HepG2 (cell line): ENCODE measurements around the gene KAT6B. TPM values are rescaled to one million over a fixed set of nuclear protein-coding genes. Genes with fewer than 3 reads are reported as not detected.

ENCODE experiments used
- CEBPG ChIP-seq: IDR thresholded peaks from 2 replicates; pipeline ENCODE4 v1.6.1; 2016
- HBP1 ChIP-seq: IDR thresholded peaks from 2 replicates; pipeline ENCODE4 v1.6.1; 2016; ENCODE audit warnings: low read depth, control low read depth
- HES4 ChIP-seq: sonication (generic); formaldehyde crosslinking; IDR thresholded peaks from 2 replicates; pipeline ENCODE4 v1.9.0; 2021; ENCODE audit warnings: mild to moderate bottlenecking, missing genetic modification reagents, borderline replicate concordance
- HNRNPK ChIP-seq: fragments of 200-400 bp; formaldehyde crosslinking; IDR thresholded peaks from 2 replicates; pipeline ENCODE4 v1.6.1; 2018; ENCODE audit warnings: low read length, low read depth, moderate library complexity, mild to moderate bottlenecking; ENCODE audit not compliant: poor library complexity, severe bottlenecking
- KAT2B ChIP-seq: fragments of 150-350 bp; IDR thresholded peaks from 2 replicates; pipeline ENCODE4 v1.6.1; 2014; ENCODE audit warnings: low read depth, low read length, borderline replicate concordance
- KLF6 ChIP-seq: IDR thresholded peaks from 2 replicates; pipeline ENCODE4 v1.8.0; 2016; ENCODE audit warnings: missing biosample characterization, missing genetic modification reagents
- KMT2A ChIP-seq: sonication (generic); formaldehyde crosslinking; IDR thresholded peaks from 2 replicates; pipeline ENCODE4 v1.4.0; 2020; ENCODE audit warnings: missing genetic modification reagents
- MLLT10 ChIP-seq: sonication (generic); formaldehyde crosslinking; IDR thresholded peaks from 2 replicates; pipeline ENCODE4 v1.4.0; 2020; ENCODE audit warnings: missing genetic modification reagents
- NCOA5 ChIP-seq: sonication (generic); formaldehyde crosslinking; IDR thresholded peaks from 2 replicates; pipeline ENCODE4 v1.4.0; 2020; ENCODE audit warnings: missing genetic modification reagents
- PAX8 ChIP-seq: sonication (generic); formaldehyde crosslinking; IDR thresholded peaks from 2 replicates; pipeline ENCODE4 v1.8.0; 2022; ENCODE audit warnings: mild to moderate bottlenecking, missing genetic modification reagents, borderline replicate concordance
- SATB2 ChIP-seq: sonication (generic); formaldehyde crosslinking; IDR thresholded peaks from 2 replicates; pipeline ENCODE4 v1.5.0; 2020; ENCODE audit warnings: missing genetic modification reagents
- STAG1 ChIP-seq: sonication (generic); formaldehyde crosslinking; IDR thresholded peaks from 2 replicates; pipeline ENCODE4 v1.4.0; 2020; ENCODE audit warnings: missing genetic modification reagents
- YY1 ChIP-seq: IDR thresholded peaks from 2 replicates; pipeline ENCODE4 v1.6.1; 2011; ENCODE audit warnings: low read length, low read depth, moderate library complexity, mild to moderate bottlenecking; ENCODE audit not compliant: insufficient read depth, insufficient replicate concordance
- ZBTB37 ChIP-seq: sonication (generic); formaldehyde crosslinking; IDR thresholded peaks from 2 replicates; pipeline ENCODE4 v1.4.0; 2020; ENCODE audit warnings: mild to moderate bottlenecking, missing genetic modification reagents
- ZFX ChIP-seq: sonication (generic); formaldehyde crosslinking; IDR thresholded peaks from 2 replicates; pipeline ENCODE4 v1.4.0; 2020; ENCODE audit warnings: mild to moderate bottlenecking, low read depth, missing genetic modification reagents, moderate library complexity
- ZNF331 ChIP-seq: sonication (generic); formaldehyde crosslinking; IDR thresholded peaks from 2 replicates; pipeline ENCODE4 v1.4.0; 2020; ENCODE audit warnings: missing genetic modification reagents
- ZNF609 ChIP-seq: sonication (generic); formaldehyde crosslinking; IDR thresholded peaks from 2 replicates; pipeline ENCODE4 v1.4.0; 2020; ENCODE audit warnings: mild to moderate bottlenecking, missing genetic modification reagents, borderline replicate concordance
- ZNF691 ChIP-seq: sonication (generic); formaldehyde crosslinking; IDR thresholded peaks from 2 replicates; pipeline ENCODE4 v1.4.0; 2020; ENCODE audit warnings: missing genetic modification reagents, low read depth, mild to moderate bottlenecking, borderline replicate concordance
- polyA plus RNA-seq, 8 experiments: library from polyadenylated mRNA; depleted of rRNA in 3 of 8; stranded (reverse) in 7 of 8; unstranded in 1 of 8; fragments of >200 nt; fragmentation: Illumina TruSeq in 4 of 8; extraction: Trizol in 4 of 8; gene quantifications; 2 replicates each; pipeline versions ENCODE4 v1.2.1 to v1.2.3, GENCODE V29; 2011 to 2016; ENCODE audit warnings: low read depth in 4 of 8, missing spikeins in 1 of 8, mixed read lengths in 1 of 8; ENCODE audit not compliant: insufficient read depth in 1 of 8
- total RNA-seq, 5 experiments: library from RNA; depleted of rRNA; stranded (reverse); fragments of >200 nt; fragmentation: Illumina TruSeq; extraction: Trizol; gene quantifications; 2 replicates each; pipeline ENCODE4 v1.2.3, GENCODE V29; 2016; ENCODE audit warnings: low read depth in 1 of 5

Gene KAT6B
- total and polyA plus RNA-seq, 2 of the 13 experiments (the other 11 are each of a cell fraction or from before 2014, with no cell fraction given) = 3.0 to 9.5 TPM

GRCh38 chr10:74825371-74826141 is 844 bp upstream of the KAT6B start (continued):
- TF ChIP-seq KAT2B (no peak), HNRNPK (peak; percentile 99), YY1 (peak; percentile 53), HES4 (no peak), SATB2 (CRISPR knock-in tag) (no peak), STAG1 (CRISPR knock-in tag) (no peak), HBP1 (no peak), KMT2A (CRISPR knock-in tag) (no peak; the same call in 1 of the 2 replicates), ZFX (CRISPR knock-in tag) (no peak), ZNF331 (CRISPR knock-in tag) (peak; percentile 18; the same call in 1 of the 2 replicates), KLF6 (CRISPR knock-in tag) (no peak), MLLT10 (no peak), ZNF609 (CRISPR knock-in tag) (no peak), CEBPG (CRISPR knock-in tag) (no peak), ZNF691 (CRISPR knock-in tag) (no peak), ZBTB37 (CRISPR knock-in tag) (no peak), NCOA5 (no peak), PAX8 (CRISPR knock-in tag) (no peak)
